GM19351 (cell line): Measurements from ENCODE around the gene GOLPH3.
"Not testable (repeated sequence)": the region's sequence is repeated elsewhere in the genome, so short reads cannot be mapped to it uniquely, and the experiment has no call there.

ENCODE experiments used
- ATAC-seq: cut with Tn5 transposase; IDR thresholded peaks from one replicate; pipeline ENCODE4 v1.9.1; 2021; ENCODE audit warnings: mild to moderate bottlenecking, moderate library complexity; ENCODE audit not compliant: unreplicated experiment

GOLPH3 gene

GRCh38 chr5:32138839-32139493, 35.2 kb downstream of the GOLPH3 start:
- ATAC-seq = no peak

- no peak for ATAC-seq
Observed at GRCh38 chr5:32136342-32136741, 37.8 kb downstream of the GOLPH3 start.

GRCh38 chr5:32135086-32135485, 39.0 kb downstream of the GOLPH3 start:
- no peak for ATAC-seq

GRCh38 chr5:32132757-32133156, 41.4 kb downstream of the GOLPH3 start:
- no peak for ATAC-seq

DNA sequence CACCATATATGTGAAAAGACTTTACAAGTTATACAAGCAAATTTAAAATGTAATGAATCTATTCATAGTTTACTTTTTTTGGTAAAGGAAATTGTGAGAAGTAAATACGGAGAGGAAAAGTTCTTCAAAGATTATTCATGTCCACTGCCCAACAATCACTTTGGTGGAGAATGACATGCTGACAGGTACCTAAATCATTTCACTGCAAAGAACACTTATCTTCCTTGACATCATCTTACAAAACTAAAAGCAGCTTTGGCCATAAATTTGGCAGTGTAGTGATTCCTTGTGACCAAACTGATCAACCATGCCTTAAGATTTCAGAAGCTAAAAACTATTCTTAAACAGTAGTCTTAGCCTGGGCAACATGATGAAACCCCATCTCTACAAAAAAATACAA, 42.5 kb downstream of the GOLPH3 start:
- no peak for ATAC-seq

- ATAC-seq = no peak
Observed at GRCh38 chr5:32130865-32131264, 43.3 kb downstream of the GOLPH3 start.

DNA sequence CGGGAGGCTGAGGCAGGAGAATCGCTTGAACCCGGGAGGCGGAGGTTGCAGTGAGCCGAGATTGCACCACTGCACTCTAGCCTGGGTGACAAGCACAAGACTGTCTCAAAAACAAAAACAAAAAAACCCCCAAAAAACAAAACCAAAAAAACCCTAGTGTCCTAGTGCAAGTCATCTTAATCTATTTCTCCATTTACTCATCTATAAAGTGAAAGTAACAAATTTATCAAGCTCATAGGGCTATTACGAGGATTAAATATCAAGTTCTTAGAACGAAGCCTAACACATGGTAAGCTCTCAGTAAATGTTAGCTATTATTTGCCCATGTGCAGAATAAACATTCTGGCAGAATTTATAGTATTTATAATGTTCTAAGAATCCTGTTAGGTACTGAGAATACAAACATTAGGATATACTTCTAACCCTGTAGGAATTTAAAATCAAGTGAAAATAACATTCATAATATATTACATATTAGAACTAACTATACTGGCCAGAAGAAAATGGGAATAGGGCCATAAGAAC, 45.0 kb downstream of the GOLPH3 start:
- no peak for ATAC-seq

GRCh38 chr5:32127711-32128110, 46.4 kb downstream of the GOLPH3 start:
- ATAC-seq = no peak

DNA sequence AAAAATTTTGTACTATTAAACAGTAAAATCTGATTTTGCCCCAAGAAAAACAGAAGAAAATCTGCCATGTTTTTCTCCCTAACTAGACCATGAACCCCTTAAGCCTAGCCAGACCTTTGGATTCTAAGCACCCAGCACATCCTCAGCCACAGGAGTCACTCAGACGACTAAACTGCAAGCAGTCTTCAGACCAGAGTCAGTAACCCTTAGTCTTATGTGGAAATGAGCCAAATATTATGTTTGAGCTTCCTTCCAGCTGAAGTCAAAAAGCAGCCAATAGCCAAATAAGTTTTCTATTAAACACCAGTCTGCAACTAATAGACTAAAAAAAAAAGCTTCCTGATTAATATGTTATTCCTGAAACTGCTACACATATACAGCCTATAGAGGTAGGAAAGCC, 47.4 kb downstream of the GOLPH3 start:
- no peak for ATAC-seq

DNA sequence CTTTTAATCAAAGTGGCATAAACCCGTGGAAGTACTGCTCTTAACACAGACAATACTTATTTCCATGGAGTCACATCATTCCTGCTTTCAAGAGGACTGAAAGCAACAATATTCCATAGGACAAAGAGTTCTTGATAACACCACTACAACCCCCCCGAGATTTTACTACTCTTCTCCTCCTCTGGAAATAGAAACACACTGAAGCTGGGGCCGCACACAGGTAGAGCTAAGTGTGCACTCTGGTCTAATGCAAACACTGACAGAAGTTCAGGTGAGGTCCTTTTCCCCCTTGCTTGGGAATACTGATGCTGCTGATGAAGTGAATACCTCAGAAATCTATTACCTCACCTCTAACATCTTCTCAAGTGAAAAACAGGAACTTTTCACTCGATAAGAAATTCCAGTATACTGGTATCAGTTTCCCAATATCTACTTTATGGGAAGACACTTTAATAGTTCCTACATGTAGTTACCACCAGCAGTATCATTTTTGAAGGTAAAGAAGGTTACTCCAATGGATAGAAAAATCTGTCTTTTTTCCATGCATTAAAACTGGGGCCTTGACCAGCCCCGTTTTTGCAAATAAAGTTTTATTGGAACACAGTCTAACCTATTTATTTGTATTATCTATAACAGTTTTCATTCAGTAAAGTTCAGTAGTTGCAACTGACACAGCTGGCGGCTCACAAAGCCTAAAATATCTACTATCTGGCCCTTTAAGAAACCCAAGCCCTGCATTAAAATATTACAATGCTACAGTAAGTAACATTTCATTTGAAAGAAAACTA, 50.0 kb downstream of the GOLPH3 start:
- no peak for ATAC-seq

DNA sequence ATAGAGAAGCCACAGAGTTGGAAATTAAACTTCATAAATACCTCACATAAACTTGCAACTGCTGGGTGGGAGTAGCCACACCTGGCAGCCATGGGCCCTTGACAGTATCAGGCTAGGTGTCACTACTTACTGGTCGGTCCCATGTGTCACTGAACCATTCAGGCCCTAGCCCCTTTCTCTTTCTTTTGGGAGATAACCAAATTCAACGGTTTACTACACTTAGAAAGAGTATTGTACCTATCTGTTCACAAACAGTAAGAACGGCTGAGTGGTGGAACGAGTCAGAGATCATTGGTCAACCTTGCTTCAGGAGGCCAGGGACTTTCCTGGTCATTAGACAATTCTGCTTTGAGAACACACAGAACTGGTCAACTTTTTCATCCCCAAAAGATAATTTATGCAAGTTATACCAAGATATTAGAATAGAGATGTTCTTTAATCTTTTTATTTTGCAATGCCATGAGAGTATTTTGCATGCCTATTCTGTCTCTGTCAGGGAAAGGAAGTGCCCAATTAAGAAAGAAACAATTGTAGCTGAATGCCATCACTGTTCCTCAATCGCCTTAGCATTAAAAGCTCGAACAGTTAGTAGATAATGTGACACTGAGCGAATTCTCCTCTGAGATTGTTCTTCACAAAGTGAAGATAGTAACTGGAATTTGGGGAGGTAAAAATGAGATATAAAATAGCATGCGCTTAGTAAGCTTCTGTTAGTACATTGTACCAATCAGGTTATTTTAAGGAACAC, 50.9 kb downstream of the GOLPH3 start:
- no peak for ATAC-seq

GRCh38 chr5:32118922-32119321, 55.2 kb downstream of the GOLPH3 start:
- not testable (repeated sequence) for ATAC-seq

DNA sequence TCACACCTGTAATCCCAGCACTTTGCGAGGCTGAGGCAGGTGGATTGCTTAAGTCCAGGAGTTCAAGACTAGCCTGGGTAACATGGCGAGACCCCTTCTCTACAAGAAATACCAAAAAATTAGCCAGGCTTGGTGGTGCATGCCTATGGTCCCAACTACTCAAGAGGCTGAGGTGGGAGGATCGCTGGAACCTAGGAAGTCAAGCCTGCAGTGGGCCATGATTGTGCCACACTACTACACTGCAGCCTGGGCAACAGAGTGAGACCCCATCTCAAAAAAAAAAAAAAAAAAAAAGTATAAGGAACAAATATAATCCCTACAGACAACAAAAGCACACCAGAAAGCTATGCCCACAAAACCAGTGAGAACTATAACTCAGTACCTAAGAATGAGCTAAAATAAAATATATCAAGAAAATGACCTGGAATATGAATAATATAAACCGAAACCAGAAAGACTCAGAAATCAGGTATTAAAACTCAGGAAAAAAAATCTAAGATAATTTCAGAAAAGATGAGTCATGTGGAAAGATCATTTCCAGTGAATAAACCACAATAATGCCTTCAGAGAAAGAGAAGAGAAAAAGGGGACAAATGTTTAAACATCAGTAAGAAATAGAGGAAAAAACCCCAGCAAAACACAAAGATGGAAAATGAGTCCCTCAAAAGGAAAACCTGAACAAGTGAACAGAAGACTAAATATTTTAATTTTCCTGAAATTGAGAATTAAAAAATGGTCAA, 57.4 kb downstream of the GOLPH3 start:
- ATAC-seq = no peak

DNA sequence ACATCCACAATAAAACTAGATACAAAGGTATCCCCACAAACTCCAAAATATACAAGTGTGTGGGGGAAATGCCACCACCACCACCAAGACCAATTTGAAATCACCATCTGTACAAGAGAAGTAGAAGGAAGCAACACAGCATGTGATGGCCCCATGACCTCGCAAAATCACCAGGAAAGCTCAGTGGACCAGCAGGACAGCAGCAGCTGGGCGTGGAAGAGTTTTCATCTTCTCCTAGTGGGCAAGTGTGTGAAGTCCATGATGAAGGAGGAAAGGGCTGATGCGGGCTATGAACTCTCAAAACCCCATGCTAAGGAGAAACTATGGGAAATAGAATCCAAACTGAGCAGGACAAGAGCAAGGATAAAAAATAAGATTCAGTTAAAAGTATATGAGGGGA, 58.1 kb downstream of the GOLPH3 start:
- ATAC-seq = no peak

GRCh38 chr5:32110111-32110696, 63.9 kb downstream of the GOLPH3 start:
- ATAC-seq = no peak

- ATAC-seq = no peak
Observed at GRCh38 chr5:32109236-32109635, 64.9 kb downstream of the GOLPH3 start.

- no peak for ATAC-seq
Observed at GRCh38 chr5:32108167-32108566, 66.0 kb downstream of the GOLPH3 start.

DNA sequence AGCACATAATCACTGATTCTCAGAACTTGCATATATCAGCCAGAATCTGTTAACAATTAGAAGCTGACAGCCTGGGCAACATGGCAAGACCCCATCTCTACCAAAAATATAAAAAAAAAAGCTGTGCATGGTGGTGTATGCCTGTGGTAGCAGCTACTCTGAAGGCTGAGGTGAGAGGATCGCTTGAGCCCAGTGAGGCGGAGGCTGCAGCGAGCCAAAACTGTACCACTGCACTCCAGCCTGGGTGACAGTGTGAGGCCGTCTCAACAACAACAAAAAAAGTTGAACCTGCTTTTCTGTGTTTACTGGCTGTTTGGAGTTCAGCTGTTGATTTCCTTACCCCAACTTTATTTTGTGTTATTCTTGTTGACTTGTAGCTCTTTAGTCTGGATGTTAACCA, 66.8 kb downstream of the GOLPH3 start:
- ATAC-seq = no peak

DNA sequence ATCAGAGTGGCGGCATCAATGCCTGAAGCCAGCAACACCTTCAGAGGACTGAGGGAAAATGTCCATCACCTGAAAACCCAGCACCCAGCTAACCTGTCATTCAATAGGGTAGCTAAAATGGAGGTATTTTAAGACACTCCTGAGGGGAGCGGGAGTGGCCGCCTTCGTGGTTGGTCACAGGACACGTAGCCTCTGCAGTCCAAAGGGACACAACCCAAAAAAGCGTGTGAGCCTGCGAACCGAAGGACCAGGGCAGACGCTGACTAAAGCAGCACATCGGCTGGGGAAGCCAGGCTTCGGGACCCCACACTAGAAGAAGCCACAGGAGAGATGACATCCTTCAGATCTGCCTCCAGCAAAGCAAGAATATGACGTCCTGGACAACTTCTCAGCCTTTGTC, 70.6 kb downstream of the GOLPH3 start:
- no peak for ATAC-seq

DNA sequence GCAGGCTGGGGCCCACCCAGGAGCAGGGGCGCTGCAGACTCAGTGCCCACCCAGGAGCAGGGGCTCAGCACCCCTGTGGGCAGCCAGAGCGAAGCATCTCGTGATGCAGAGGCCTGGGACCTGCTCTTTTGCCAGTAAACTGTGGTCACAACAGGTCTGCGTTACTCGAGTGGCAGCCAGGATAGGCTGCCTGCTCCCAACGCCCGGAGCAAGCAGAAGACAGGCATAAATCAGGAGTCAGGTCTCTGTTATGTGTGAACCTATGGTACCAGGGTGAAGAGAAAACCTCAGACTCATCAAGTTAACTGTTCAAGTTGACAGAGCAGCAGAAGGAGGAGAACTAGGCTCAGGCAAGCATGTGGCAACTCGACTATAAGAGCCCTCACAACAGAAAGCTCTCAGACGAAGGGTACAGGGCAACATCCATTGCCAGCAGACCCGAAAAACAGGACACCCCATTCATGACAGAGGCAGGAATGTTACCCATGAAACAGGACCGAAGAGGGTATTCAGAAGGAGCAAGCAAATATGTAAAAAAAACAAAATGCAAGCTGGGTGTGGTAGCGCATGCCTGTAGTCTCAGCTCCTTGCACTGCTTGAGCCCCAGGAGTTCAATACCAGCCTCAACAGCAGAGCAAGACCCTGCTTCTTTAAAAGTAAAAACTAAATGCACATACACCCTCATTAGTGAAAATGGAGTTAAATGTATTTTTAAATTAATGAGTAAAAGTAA, 71.7 kb downstream of the GOLPH3 start:
- no peak for ATAC-seq
